Epidermal melanocyte (primary cell): ENCODE measurements around the gene SKA2.
"Not testable (repeated sequence)": the region's sequence is repeated elsewhere in the genome, so short reads cannot be mapped to it uniquely, and the experiment has no call there.

Experiments
- DNase-seq: peaks from one replicate; pipeline ENCODE4 v3.0.0; 2011; ENCODE audit warnings: low spot score; ENCODE audit not compliant: insufficient read length

The SKA2 gene

DNA sequence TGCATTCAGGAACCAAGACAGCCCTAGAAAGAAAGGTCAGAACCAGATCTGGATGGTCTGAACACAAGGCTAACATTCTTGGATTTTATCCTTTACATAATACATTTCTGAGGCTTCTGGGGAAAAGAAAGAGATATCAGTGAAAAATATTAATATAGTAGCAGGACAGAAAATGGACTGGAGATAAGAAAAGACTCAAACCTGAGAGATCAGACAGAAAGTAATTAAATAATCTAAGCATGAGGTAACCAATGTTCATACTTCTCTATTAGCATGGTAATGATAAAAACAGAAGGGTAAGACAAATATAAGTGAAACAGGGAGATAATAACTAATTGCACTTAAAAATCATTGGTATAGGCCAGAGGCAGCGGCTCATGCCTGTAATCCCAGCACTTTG is 53.8 kb downstream of the SKA2 start:
- no peak for DNase-seq

- DNase-seq = no peak
Measured at GRCh38 chr17:59097876-59098275, 57.1 kb downstream of the SKA2 start.

- no peak for DNase-seq
Measured at GRCh38 chr17:59094861-59095530, 60.0 kb downstream of the SKA2 start.

DNA sequence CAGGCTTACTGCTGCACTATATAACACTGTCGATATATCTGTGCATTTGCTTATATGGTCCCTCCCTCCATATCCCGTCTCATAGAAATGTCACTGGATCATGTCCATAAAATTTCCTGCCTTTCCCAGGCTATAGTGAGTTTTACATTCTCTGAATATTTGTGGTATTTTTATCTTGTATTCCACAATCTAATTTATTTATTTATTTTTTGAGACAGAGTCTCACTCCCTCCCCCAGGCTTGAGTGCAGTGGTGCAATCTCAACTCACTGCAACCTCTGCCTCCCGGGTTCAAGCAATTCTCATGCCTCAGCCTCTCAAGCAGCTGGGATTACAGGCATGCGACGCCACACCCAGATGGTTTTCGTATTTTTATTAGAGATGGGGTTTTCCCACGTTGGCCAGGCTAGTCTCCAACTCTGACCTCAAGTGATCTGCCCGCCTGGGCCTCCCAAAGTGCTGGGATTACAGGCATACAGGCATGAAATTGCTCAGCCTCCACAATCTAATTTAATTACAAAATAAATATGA is 61.2 kb downstream of the SKA2 start:
- no peak for DNase-seq

- no peak for DNase-seq
Measured at GRCh38 chr17:59093145-59093701, 61.8 kb downstream of the SKA2 start.

DNA sequence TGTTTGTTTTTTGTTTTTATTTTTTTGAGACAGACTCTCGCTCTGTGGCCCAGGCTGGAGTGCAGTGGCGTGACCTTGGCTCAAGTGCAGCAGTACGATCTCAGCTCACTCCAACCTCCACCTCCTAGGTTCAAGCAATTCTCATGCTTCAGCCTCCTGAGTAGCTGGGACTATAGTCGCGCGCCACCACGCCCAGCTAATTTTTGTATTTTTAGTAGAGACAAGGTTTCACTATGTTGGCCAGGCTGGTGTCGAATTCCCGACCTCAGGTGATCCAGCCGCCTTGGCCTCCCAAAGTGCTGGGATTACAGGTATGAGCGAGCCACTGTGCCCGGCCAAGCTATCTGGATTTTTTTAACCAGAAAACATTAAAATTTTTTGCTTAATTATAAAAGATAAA is 64.4 kb downstream of the SKA2 start:
- not testable (repeated sequence) for DNase-seq

GRCh38 chr17:59084154-59084553 is 70.8 kb downstream of the SKA2 start:
- no peak for DNase-seq

DNA sequence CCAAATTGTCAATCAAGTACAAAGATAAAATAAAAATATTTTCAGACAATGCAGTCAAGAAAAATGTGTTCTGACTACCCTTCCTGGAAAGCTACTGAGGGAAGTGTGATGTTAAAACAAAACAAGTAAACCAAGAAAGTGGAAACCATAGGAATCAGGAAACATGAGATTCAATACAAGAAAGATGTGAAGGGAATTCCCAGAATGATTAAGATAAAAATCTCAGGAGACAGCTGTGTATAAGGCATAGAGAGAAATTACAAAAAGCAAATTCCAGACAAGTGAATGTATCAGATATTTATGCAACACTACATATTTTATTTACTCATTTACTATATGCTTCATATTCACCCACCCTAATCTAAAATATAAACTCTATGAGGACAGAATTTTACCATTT is 80.5 kb downstream of the SKA2 start:
- no peak for DNase-seq

DNA sequence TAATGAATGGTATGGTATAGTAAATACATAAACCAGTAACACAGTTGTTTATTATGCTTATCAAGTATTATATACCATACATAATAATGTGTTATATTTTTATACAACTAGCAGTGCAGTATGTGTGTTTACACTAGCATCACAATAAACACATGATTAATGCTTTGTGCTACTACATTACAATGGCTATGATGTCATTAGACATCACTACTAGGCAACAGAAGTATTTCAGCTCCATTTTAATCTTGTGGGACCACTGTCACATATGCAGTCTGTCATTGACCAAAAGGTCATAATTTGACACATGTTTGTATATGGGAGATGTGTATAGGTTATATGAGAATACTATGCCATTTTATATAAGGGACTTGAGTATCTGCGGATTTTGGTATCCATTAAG is 81.0 kb downstream of the SKA2 start:
- no peak for DNase-seq

GRCh38 chr17:59069856-59070255 is 85.1 kb downstream of the SKA2 start:
- no peak for DNase-seq

GRCh38 chr17:59067756-59068155 is 87.2 kb downstream of the SKA2 start:
- no peak for DNase-seq

- no peak for DNase-seq
Measured at GRCh38 chr17:59067340-59067739, 87.6 kb downstream of the SKA2 start.

- no peak for DNase-seq
Measured at GRCh38 chr17:59062509-59062908, 92.5 kb downstream of the SKA2 start.
